ENCODE data around the gene RHOBTB1.

GRCh38 chr10:60821656-60822055, 122.3 kb downstream of the RHOBTB1 start:
- no peak for TF ChIP-seq CTCF (IDR thresholded peaks at IDR 0.05)
- no peak for TF ChIP-seq POLR2A (IDR thresholded peaks at IDR 0.05)
